HG02759 (cell line): ENCODE measurements around the gene TFDP2.
"Not testable (repeated sequence)": the region's sequence is repeated elsewhere in the genome, so short reads cannot be mapped to it uniquely, and the experiment has no call there.

ENCODE experiments used
- ATAC-seq: cut with Tn5 transposase; IDR thresholded peaks from one replicate; pipeline ENCODE4 v1.9.1; 2021; ENCODE audit warnings: mild to moderate bottlenecking, moderate library complexity; ENCODE audit not compliant: unreplicated experiment

TFDP2 gene

DNA sequence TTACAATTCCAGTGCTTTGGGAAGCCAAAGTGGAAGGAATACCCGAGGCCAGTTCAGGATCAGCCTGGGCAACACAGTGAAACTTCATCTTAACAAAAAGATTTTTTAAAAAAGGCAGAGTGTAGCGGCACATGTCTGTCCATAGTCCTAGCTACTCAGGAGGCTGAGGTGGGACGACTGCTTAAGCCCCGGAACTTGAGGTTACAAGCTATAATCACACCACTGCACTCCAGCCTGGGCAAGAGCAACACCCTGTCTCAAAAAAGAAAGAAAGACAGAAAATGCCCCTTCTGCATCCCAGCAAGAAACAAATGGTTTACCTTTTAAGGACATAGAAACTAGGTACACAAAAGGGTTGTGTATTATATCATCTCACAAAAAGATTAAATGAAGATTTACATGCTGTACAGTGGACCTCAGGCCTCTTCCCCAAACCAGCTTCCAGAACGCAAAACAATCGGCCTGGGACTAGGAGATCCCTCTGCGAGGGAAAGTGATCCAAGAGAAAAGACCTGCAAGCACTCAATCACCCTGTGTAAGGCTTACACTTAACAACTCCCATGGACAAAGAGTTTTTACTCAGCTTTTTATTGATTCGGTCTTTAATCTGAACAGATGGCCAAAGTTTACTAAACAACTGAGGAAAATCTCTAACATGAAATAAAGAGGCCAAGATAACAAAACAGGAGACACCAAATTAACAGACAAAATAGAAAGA lies 21.2 kb downstream of the TFDP2 start:
- ATAC-seq = no peak

DNA sequence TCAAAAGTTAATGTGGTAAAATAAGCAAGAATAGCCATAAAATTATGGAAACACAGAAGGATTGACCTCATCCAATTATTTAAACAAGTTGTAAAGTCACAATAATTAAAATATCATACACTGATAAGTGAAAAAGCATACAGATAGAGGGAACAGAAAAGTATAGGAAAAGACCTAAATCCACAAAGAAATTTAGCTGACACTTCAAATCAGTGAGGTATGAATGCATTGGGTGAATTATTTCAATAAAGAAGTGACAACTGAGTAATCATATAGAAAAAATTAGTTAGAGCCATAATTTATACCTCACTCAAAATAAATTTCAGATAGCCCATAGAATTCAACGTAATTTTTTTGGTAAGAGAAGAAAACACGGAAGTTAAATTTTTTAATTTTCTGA lies 25.1 kb downstream of the TFDP2 start:
- no peak for ATAC-seq

DNA sequence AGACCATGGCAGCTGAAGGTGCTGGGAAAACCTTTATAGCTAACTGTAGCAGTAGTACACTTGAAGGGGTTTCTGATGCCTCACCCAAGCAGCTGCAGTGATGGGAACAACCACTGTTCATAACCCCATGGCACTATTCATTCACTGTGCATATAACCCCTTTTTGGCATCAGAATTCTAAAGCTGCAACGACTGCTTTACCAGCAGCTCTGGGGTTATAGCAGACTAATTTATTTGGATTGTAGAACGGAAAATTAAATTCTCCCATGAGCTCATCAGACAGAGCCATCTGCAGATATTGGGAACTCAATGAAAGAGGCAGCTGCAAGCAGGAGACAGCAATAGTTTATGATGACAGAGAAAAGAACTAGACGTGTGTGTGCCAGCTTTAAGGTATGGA lies 28.6 kb downstream of the TFDP2 start:
- ATAC-seq = no peak

DNA sequence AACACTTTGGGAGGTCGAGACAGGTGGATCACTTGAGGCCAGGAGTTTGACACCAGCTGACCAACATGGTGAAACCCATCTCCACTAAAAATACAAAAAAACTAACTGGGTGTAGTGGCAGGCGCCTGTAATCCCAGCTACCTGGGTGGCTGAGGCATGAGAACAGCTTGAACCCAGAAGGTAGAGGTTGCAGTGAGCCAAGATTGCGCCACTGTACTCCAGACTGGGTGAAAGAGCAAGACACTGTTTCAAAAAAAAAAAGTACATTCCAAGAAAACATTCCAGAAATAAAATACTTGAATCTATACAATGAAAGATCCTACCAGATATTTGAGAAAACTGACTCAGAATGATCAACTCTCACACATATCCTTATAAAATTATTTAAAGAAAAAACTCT lies 30.4 kb downstream of the TFDP2 start:
- ATAC-seq = no peak

DNA sequence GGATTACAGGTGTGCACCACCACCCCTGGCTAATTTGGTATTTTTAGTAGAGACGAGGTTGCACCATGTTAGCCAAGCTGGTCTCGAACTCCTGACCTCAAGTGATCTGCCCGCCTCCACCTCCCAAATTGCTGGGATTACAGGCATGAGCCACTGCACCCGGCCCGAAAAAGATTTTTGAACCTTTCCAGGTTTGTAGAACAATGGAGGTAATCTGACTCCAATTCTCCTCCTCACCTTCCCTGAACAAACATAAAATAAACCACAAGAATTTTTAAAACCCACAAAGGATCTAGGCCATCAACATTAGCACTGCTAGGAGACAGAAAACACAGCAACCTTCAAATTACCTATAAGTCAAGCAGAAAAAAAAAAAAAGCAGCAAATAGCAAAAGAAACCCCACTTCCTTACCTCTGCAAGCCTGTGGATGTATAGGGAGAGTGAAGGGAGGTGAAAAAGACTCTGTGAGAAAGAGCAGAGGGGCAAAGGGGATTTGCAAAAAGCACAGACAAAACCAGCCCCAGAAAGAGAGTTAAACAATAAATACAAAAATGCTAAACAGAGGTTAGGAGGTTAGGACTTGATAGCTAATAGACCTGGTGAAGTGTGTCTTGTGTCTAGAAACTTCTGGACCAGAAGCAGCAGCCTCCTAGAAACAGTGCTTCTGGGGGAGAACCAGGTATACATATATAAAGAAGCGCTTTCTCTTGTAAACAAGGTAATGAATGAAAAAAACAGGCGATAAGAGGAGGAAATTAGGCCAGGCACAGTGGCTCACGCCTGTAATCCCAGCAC lies 32.1 kb downstream of the TFDP2 start:
- no peak for ATAC-seq

DNA sequence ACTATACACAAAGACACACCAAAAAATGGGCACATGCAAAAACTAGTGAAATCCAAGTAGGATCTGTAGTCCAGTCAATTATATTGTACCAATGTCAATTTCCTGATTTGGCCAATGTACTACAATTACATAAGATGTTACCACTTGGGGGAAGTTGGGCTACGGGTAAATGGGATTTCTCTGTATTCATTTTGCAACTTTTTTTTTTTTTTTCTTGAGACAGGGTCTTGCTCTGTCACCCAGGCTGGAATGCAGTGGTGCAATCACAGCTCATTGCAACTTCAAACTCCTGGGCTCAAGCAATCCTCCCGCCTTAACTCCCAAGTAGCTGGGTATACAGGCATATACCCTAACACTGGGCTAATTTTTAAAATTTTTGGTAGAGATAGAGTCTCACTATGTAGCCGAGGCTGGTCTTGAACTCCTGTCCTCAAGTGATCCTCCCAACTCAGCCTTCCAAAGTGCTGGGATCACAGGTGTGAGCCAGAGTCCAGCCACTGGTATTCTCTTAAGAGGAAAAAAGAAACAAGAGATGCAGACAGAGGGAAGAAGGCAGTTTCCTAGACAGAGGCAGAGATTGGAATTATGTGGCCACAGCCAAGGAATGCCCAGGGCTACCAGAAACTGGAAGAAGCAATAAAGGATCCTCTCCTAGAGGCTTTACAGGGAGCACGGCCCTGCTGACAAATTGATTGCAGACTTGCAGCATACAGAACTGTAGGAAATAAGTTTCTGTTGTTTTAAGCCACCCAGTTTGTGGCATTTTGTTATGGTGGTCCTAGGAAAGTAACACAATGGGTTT lies 33.3 kb downstream of the TFDP2 start:
- ATAC-seq = no peak

DNA sequence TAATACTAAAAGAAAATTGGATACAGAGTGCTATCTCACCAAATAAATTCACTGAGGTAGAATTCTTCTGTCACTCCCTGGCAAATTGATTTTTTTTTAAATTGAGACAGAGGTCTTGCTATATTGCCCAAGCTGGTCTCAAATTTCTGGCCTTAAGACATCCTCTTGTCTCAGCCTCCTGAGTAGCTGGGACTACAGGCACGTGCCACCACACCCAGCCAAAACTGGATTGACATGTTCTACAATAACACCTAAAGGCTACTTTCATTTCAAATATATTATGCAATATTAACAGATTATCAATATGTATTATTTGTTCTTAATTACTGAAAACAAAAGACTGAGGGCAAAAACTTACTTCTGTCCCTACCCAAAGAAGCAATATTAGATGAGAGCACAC lies 36.7 kb downstream of the TFDP2 start:
- no peak for ATAC-seq

DNA sequence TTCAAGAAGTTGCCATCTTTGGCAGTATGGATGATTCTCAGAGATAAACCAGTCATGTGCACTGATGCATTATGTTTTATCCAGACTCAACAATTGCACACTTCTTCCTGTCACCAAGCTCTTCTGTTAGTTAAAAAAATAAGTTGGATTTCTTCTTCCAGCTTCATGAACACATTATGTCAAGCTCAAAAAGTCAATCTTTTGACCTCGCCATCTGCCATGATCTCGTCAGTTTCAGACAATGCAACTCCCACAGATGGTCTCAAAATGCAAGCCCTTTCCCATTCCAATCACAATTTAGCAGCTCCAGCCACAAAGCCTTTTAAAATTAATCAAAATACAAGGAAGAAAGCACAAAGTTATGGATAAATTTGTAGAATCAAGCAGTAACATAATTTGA lies 42.8 kb downstream of the TFDP2 start:
- no peak for ATAC-seq

DNA sequence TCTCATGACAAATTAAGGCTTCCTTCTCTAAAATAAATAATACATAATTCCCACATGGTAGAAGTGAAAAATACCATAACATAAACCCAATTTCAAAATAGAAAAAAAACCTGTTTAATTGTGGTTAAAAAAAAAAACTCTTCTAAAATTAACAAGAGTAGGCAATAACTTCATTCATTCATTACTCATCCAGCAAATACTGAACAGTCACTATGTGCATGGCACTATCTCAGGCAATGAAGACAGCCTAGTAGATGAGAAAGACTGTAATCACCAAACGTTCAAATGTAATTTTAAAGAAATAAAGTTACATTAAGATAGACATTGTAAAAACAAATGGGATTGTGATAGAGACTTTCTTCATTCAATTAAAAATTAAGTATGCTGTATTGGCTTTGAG lies 43.4 kb downstream of the TFDP2 start:
- no peak for ATAC-seq

DNA sequence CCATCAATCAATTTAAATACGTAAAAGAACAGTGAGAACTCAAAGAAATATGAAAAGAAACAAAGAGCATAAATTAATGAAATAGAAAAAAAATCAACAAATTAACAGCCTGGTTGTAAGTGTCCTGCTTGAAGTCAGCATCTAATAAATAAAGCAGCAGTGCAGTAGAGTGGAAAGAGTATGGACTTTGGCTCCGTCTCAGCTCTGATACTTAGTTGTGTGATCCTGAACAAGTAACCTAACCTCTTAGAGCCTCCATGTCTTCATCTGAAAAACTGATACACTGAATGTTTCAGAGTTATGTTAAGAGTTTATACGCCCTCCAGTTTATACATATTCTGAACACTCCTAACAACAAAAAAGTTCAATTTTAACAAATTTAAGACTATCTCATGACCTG lies 44.6 kb downstream of the TFDP2 start:
- ATAC-seq = no peak

DNA sequence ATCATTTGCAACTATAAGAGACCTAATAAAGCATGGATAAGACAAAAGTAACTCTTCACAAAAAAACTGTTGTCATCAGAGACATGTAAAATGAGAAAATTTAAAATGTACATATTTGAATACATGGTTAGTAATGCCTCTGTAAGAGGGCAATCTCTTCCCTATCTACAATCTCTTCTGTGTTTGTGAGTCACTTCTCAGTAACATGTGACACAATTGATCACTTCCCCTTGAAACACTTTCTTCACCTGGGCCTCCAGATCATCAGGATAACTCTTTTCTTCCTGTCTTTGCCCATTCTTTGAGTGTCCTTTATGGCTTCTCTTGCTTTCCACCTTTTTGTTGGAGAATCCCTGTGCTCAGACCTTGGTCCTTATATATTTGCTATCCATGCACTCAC lies 50.4 kb downstream of the TFDP2 start:
- ATAC-seq = no peak

DNA sequence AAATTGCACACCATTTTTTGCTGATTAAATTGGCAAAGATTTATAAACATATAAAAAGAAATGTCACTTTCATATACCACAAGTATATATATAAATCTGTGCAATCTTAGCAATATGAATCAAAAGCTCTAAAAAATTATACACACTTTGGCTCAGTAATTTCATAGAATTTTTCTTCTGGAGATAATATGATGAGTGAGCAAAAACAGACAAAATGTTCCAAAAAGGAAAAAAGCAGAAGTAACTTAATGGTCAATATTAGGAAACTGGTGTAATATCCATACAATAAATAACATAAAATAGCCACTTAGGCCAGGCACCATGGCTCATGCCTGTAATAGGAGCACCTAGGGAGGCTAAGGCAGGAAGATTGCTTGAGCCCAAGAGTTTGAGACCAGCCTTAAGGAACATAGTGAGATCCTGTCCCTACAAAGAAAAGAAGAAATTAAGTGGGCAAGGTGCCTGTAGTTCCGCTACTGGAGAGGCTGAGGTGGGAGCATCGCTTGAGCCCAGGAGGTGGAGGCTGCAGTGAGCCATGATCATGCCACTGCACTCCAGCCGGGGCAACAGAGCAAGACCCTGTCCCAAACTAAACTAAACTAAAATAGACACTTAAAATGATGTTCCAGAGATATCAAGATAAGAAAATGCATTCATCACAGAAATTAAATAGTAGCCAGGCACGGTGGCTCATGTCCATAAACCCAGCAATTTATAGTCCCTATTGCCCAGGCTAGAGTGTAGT lies 52.1 kb downstream of the TFDP2 start:
- no peak for ATAC-seq

DNA sequence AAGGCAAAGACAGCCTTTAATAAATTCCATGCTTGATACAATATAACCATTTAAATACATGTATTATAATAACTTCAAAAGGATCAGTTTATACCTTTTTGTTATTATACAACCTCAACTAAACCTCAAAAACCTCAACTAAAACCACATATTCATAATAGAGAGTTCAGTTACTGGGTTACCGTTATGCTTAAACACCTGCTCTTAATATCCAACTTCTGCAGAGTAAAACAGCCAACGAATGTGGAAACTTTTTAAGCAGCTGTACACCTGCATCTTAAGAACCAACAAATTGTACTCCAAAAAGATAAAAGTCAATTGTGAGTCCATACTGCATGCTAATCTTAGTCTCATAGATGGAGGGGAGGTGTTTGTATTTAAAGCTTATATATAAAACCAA lies 53.5 kb downstream of the TFDP2 start:
- no peak for ATAC-seq

DNA sequence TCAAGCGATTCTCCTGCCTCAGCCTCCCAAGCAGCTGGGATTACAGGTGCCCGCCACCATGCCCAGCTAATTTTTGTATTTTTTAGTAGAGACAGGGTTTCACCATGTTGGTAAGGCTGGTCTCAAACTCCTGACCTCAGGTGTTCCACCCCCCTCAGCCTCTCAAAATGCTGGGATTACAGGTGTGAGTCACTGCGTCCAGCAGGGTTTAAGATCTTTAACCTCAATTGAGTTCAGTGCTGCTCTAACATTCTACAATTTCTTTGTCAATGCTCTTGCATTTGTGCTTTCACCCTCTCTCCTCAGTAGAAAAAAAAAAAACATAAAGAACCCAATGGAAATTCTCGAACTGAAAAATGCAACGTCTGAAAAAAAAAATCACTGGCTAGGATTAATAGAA lies 60.4 kb downstream of the TFDP2 start:
- ATAC-seq = not testable (repeated sequence)

DNA sequence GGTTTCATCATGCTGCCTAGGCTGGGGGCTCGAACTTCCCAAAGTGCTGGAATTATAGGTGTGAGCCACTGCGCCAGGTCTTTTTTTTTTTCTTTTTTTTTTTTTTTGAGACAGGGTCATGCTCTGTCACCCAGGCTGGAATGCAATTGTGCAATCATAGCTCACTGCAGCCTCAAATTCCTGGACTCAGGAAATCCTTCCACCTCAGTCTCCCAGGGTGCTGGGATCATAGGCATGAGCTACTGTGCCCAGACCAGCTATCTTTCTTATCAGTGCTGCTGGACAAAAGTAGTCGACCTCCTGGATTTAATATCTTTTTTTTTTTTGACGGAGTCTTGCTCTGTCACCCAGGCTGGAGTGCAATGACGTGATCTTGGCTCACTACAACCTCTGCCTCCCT lies 60.8 kb downstream of the TFDP2 start:
- no peak for ATAC-seq

DNA sequence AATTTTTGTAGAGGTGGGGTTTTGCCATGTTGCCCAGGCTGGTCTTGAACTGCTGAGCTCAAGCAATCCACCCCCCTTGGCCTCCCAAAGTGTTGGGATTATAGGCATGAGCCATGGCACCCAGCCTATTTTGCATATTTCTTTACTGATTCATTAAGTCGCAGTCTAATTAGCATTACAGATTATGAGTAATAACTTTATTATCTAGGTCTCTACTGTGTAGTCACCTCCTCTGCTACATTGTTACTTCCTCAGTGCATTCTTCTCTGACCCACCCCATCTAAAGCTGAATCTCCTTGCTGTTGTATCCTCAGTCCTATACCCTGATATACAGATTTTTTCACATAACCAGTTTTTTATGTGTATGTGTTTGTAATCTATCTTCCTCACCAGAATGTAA lies 61.7 kb downstream of the TFDP2 start:
- ATAC-seq = no peak

DNA sequence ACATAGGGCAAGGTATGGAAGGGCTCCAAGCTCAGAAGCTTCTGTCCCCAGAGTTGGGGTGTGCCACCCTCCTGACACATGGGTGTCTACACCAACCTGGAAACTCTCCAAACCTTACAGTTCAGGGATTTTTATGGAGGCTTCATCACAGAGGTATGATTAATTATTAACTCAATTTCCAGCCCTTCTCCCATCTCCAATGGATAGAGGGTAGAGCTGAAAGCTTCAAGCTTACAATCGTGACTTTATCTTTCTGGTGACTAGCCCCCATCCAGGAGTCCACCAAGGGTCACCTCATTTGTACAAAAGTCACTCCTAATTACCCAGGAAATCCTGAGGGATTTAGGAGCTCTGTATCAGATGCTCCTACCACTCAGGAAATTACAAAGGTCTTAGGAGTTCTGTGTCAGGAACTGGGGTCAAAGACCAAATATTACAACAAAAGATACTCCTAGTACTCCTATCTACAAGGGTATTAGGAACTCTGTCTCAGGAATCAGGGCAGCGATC lies 62.7 kb downstream of the TFDP2 start:
- no peak for ATAC-seq

DNA sequence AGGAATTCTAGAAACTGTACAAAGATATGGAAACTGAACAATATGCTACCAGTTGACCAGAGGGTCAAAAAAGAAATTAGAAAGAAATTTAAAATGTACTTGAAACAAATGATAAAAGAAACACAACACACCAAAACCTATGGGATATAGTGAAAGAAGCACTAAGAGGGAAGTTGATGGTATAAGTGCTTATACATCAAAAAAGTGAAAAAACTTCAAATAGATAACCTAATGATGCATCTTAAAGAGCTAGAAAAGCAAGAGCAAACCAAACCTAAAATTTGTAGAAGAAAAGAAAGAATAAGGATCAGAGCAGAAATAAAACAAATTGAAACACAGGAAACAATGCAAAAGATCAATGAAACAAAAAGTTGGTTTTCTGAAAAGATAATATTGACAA lies 68.2 kb downstream of the TFDP2 start:
- no peak for ATAC-seq

DNA sequence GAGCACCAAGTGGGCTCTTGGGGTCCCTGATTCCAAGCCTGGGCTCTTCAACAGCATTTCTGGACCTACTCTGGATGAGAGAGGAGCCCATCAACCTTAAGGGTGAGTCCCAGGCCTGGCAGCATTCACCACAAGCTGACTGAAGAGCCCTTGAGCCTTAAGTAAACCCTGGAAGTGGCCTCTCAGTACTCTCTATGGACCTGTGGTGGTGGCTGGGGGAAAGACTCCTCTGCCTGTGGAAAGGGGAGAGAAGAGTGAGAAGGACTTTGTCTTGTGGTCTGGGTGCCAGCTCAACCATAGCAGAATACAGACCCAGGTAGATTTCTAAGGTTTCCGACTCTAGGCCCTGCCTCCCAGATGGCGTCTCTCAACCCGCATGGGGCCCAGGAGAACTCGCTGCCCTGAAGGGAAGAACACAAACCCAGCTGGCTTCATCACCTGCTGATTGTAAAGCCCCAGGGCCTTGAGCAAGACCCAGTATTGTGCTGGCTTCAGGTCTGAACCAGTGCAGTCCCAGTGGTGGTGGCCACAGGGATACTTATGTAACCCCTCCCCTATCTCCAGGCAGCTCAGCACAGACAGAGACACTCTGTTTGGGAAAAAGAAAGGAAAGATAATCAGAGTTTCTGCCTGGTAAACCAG lies 71.4 kb downstream of the TFDP2 start:
- no peak for ATAC-seq

DNA sequence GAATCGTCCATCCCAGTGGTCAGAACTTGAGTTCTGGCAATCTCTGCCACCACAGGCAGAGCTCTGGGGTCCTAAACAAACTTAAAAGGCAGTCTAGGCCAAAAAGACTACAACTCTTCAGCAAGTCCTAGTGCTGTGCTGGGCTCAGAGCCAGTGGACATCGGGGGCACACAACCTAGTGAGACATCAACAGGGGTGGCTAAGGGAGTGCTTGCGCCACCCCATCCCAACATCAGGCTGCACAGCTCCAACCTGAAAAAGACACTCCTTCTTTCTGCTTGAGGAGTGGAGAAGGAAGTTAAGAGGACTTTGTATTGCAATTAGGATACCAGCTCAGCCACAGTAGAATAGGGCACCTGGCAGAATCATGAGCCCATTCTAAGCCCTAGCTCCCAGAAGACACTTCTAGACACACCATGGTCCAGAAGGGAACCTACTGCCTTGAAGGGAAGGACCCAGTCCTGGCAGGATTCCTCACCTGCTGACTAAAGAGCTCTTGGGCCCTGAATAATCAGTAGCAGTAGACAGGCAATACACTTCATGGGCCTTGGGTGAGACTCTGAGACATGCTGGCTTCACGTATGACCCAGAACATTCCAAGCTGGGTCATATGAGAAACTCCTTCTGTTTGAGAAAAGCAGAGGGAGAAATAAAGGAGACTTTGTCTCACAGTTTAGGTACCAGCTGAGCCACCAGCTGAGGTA lies 72.0 kb downstream of the TFDP2 start:
- no peak for ATAC-seq
